Fibroblast of lung (primary cell): Measurements from ENCODE around the gene EFEMP1.

Source experiments
- CTCF ChIP-seq, 2 donors: IDR thresholded peaks in 1 of 2; conservative IDR thresholded peaks in 1 of 2; 1 replicate in 1 of 2; 2 replicates in 1 of 2; pipeline ENCODE4 v1.5.1; 2011 to 2012; ENCODE audit warnings: low read length in 2 of 2, control low read depth in 1 of 2, inconsistent platforms in 1 of 2, low read depth in 1 of 2, mild to moderate bottlenecking in 1 of 2
- EZH2 ChIP-seq: IDR thresholded peaks from 2 replicates; pipeline ENCODE4 v1.5.1; 2012; ENCODE audit warnings: low read length, control low read depth, mild to moderate bottlenecking; ENCODE audit errors: missing control alignments

- no peak for TF ChIP-seq CTCF (conservative IDR thresholded peaks at IDR 0.05 in 1 of 2, IDR thresholded peaks at IDR 0.05 in 1 of 2; ENCODE audit: low read depth in 1 of 2, low read length in 2 of 2)
- no peak for TF ChIP-seq EZH2
Measured at GRCh38 chr2:55839182-55839819, 84.3 kb downstream of the EFEMP1 start.
